Measurements from ENCODE around the gene DCDC2. TPM values are rescaled to one million over a fixed set of nuclear protein-coding genes. Genes with fewer than 3 reads are reported as not detected.

The DCDC2 gene
- total RNA-seq, 1 donor from 2014 or later = 0.30 TPM

DNA sequence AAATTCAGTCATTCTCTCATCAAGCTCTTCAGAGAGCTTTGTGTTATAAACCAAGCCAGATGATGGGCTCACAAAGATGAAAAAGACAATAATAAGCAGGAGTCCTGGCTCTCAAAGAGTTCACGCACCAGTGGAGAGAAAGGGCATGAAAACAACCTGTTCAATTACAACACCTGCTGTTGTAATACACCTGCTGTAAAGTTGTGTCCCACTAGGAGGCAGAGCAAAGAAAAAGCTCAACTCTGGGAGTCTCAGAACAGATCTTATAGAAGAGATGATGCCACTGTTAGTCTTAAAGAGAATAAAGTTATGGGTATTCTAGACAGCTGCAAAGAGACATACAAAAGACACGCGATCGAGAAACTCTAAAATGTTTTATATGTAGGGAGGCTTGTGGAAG lies 100.6 kb downstream of the DCDC2 start:
- Mint-ChIP-seq H3K27ac (ENCODE audit: unreplicated experiment) (no peak overlapping the region), H3K4me1 (ENCODE audit: low read depth) (no peaks in the 10 kb centered on the region), H3K36me3 (ENCODE audit: low read depth) (peaks cover 2% of the 10 kb centered on the region), H3K27me3 (ENCODE audit: low read depth) (peaks cover 6% of the 10 kb centered on the region), H3K4me3 (ENCODE audit: unreplicated experiment) (no peak overlapping the region), H3K9me3 (ENCODE audit: low read depth) (peaks cover 16% of the 10 kb centered on the region)
- no peak for TF ChIP-seq CTCF (IDR thresholded peaks at IDR 0.05)
- DNase-seq (ENCODE audit: low spot score) = no peak

DNA sequence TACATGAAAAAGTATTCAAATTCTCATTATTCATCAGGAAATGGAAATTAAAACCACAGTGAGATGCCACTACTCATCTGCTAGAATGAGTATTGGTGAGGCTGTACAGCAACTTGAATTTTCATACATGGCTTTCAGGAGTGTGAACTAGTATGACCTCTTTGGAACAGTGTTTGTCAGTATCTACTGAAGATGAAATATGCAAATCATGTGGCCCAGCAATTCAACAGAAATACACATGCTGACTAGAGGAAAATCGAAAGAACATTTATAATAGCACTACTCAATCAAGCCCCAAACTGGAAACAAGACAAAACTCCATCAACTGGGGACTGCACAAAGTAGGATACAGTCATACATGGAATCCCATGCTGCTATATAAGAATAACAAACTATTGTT lies 102.2 kb downstream of the DCDC2 start:
- Mint-ChIP-seq H3K9me3 (ENCODE audit: low read depth) (peaks cover 16% of the 10 kb centered on the region), H3K4me3 (ENCODE audit: unreplicated experiment) (no peak overlapping the region), H3K27me3 (ENCODE audit: low read depth) (peaks cover 5% of the 10 kb centered on the region), H3K27ac (ENCODE audit: unreplicated experiment) (no peak overlapping the region), H3K36me3 (ENCODE audit: low read depth) (peaks cover 3% of the 10 kb centered on the region), H3K4me1 (ENCODE audit: low read depth) (no peaks in the 10 kb centered on the region)
- no peak for TF ChIP-seq CTCF (IDR thresholded peaks at IDR 0.05)
- no peak for DNase-seq (ENCODE audit: low spot score)

DNA sequence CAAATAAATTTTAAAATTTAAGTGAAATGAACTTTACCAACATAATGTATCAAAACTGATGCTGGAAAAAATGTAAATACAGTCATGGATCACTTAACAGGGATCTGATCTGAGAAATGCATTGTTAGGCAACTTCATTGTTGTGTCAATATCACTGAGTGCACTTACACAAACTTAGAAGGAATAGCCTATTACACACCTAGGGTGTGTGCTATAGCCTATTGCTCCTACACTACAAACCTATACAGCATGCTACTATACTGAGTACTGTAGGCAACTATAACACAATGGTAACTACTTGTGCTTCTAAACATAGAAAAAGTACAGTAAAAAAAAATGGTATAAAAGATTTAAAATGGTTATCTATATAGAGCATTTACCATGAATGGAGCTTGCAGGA lies 104.5 kb downstream of the DCDC2 start:
- peaks cover 2% of the 10 kb centered on the region for H3K27me3 Mint-ChIP-seq (ENCODE audit: low read depth)
- DNase-seq (ENCODE audit: low spot score) = no peak
- TF ChIP-seq CTCF (IDR thresholded peaks at IDR 0.05) = no peak
- peaks cover 16% of the 10 kb centered on the region for H3K9me3 Mint-ChIP-seq (ENCODE audit: low read depth)
- no peak overlapping the region for H3K27ac Mint-ChIP-seq (ENCODE audit: unreplicated experiment)
- H3K4me1 Mint-ChIP-seq (ENCODE audit: low read depth) = no peaks in the 10 kb centered on the region
- H3K36me3 Mint-ChIP-seq (ENCODE audit: low read depth) = peaks cover 3% of the 10 kb centered on the region
- H3K4me3 Mint-ChIP-seq (ENCODE audit: unreplicated experiment) = no peak overlapping the region

- H3K27me3 Mint-ChIP-seq (ENCODE audit: low read depth) = peaks cover 2% of the 10 kb centered on the region
- H3K27ac Mint-ChIP-seq (ENCODE audit: unreplicated experiment) = no peak overlapping the region
- H3K4me3 Mint-ChIP-seq (ENCODE audit: unreplicated experiment) = no peak overlapping the region
- no peak for TF ChIP-seq CTCF (IDR thresholded peaks at IDR 0.05)
- DNase-seq (ENCODE audit: low spot score) = no peak
- H3K4me1 Mint-ChIP-seq (ENCODE audit: low read depth) = no peaks in the 10 kb centered on the region
- H3K9me3 Mint-ChIP-seq (ENCODE audit: low read depth) = peaks cover 16% of the 10 kb centered on the region
- H3K36me3 Mint-ChIP-seq (ENCODE audit: low read depth) = peaks cover 3% of the 10 kb centered on the region
Measured at GRCh38 chr6:24252280-24252679, 105.6 kb downstream of the DCDC2 start.

- Mint-ChIP-seq H3K36me3 (ENCODE audit: low read depth) (peaks cover 3% of the 10 kb centered on the region), H3K9me3 (ENCODE audit: low read depth) (peaks cover 16% of the 10 kb centered on the region), H3K4me3 (ENCODE audit: unreplicated experiment) (no peak overlapping the region), H3K27me3 (ENCODE audit: low read depth) (peaks cover 2% of the 10 kb centered on the region), H3K27ac (ENCODE audit: unreplicated experiment) (no peak overlapping the region), H3K4me1 (ENCODE audit: low read depth) (no peaks in the 10 kb centered on the region)
- no peak for TF ChIP-seq CTCF (IDR thresholded peaks at IDR 0.05)
- DNase-seq (ENCODE audit: low spot score) = no peak
Measured at GRCh38 chr6:24251339-24251738, 106.5 kb downstream of the DCDC2 start.

Measured in chondrocyte (in vitro differentiated cells).